Vagina (tissue), 2 donors: ENCODE measurements around the gene PSTPIP2. TPM values are rescaled to one million over a fixed set of nuclear protein-coding genes. Genes with fewer than 3 reads are reported as not detected.
"Not testable (repeated sequence)": the region's sequence is repeated elsewhere in the genome, so short reads cannot be mapped to it uniquely, and the experiment has no call there.

Experiments used
- DNase-seq, 2 donors: peaks; one replicate each; pipeline ENCODE4 v3.0.0-alpha.2; 2017; ENCODE audit errors: extremely low spot score in 2 of 2
- H3K27ac ChIP-seq: fragments of 200-600 bp; sonication (generic); one replicate; pipeline ENCODE4 v1.5.1; 2019
- H3K27me3 ChIP-seq: fragments of 200-600 bp; sonication (generic); one replicate; pipeline ENCODE4 v1.5.1; 2019
- H3K36me3 ChIP-seq, 2 donors: fragments of 200-600 bp; sonication (generic); one replicate each; pipeline ENCODE4 v1.5.1; 2017 to 2019
- H3K4me1 ChIP-seq: fragments of 200-600 bp; sonication (generic); one replicate; pipeline ENCODE4 v1.5.1; 2019
- H3K4me3 ChIP-seq, 2 donors: fragments of 200-600 bp; sonication (generic); 1 replicate in 1 of 2; 2 replicates in 1 of 2; pipeline ENCODE4 v1.5.1; 2016 to 2019
- H3K9me3 ChIP-seq: fragments of 200-600 bp; sonication (generic); one replicate; pipeline ENCODE4 v1.5.1; 2019
- POLR2A ChIP-seq, 2 donors: fragments of 450-650 bp; IDR thresholded peaks; one replicate each; pipeline ENCODE4 v1.6.1; 2017; ENCODE audit warnings: antibody characterized with exemption in 2 of 2, mild to moderate bottlenecking in 2 of 2, moderate library complexity in 2 of 2
- POLR2AphosphoS5 ChIP-seq, 2 donors: sonication (generic); formaldehyde crosslinking; IDR thresholded peaks; one replicate each; pipeline ENCODE4 v1.9.0; 2017; ENCODE audit warnings: antibody characterized with exemption in 2 of 2, mild to moderate bottlenecking in 2 of 2, low read depth in 1 of 2; ENCODE audit not compliant: insufficient read depth in 1 of 2
- intact Hi-C: fragments of 100-400 bp; cut with DNase I; formaldehyde crosslinking; loops from one replicate; pipeline ENCODE4 v1.15.1; 2023
- total RNA-seq: library from RNA; depleted of rRNA; stranded (reverse); fragments of >200 nt; gene quantifications from one replicate; pipeline ENCODE4 v1.2.3, GENCODE V29; 2016
- TF ChIP-seq, protein P1 (sequence below), 3 experiments: fragments of 450-650 bp in 2 of 3; fragments of 200-600 bp in 1 of 3; sonication (generic) in 1 of 3; IDR thresholded peaks; one replicate each; pipeline ENCODE4 v1.5.1; 2017 to 2019; ENCODE audit warnings: antibody characterized with exemption in 3 of 3, mild to moderate bottlenecking in 2 of 3, moderate library complexity in 2 of 3

PSTPIP2 gene
- total RNA-seq, 1 donor from 2014 or later, result 9.1 TPM

- Histone ChIP-seq H3K4me1 (no peaks in the 10 kb centered on the region), H3K9me3 (no peaks in the 10 kb centered on the region), H3K4me3 (no peak overlapping the region), H3K27me3 (no peaks in the 10 kb centered on the region), H3K36me3 (no peaks in the 10 kb centered on the region), H3K27ac (no peak overlapping the region)
- intact Hi-C loops, result loop anchor here (10.0 kb wide), 1 partner anchor 57 kb away; no protein-coding TSS in a partner anchor
- no peak for DNase-seq
- TF ChIP-seq, protein P1, sequence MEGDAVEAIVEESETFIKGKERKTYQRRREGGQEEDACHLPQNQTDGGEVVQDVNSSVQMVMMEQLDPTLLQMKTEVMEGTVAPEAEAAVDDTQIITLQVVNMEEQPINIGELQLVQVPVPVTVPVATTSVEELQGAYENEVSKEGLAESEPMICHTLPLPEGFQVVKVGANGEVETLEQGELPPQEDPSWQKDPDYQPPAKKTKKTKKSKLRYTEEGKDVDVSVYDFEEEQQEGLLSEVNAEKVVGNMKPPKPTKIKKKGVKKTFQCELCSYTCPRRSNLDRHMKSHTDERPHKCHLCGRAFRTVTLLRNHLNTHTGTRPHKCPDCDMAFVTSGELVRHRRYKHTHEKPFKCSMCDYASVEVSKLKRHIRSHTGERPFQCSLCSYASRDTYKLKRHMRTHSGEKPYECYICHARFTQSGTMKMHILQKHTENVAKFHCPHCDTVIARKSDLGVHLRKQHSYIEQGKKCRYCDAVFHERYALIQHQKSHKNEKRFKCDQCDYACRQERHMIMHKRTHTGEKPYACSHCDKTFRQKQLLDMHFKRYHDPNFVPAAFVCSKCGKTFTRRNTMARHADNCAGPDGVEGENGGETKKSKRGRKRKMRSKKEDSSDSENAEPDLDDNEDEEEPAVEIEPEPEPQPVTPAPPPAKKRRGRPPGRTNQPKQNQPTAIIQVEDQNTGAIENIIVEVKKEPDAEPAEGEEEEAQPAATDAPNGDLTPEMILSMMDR (IDR thresholded peaks at IDR 0.05), result no peak
- TF ChIP-seq POLR2AphosphoS5 (IDR thresholded peaks at IDR 0.05; ENCODE audit: insufficient read depth in 1 of 2, low read depth in 1 of 2), result no peak
- no peak for TF ChIP-seq POLR2A (IDR thresholded peaks at IDR 0.05)
These were observed 20.2 kb downstream of the PSTPIP2 start for GRCh38 chr18:46051731-46052461.

- DNase-seq, result no peak
- H3K27ac ChIP-seq, result no peak overlapping the region
- H3K27me3 ChIP-seq, result no peaks in the 10 kb centered on the region
- H3K9me3 ChIP-seq, result no peaks in the 10 kb centered on the region
- no peaks in the 10 kb centered on the region for H3K36me3 ChIP-seq
- no peaks in the 10 kb centered on the region for H3K4me1 ChIP-seq
- intact Hi-C loops, result loop anchor here (10.0 kb wide), 1 partner anchor 55 kb away; no protein-coding TSS in a partner anchor
- no peak overlapping the region for H3K4me3 ChIP-seq
- TF ChIP-seq, protein P1 (IDR thresholded peaks at IDR 0.05), result no peak
- no peak for TF ChIP-seq POLR2A (IDR thresholded peaks at IDR 0.05)
- no peak for TF ChIP-seq POLR2AphosphoS5 (IDR thresholded peaks at IDR 0.05; ENCODE audit: insufficient read depth in 1 of 2, low read depth in 1 of 2)
These were observed 21.8 kb downstream of the PSTPIP2 start for GRCh38 chr18:46050268-46050667.

- TF ChIP-seq POLR2A (IDR thresholded peaks at IDR 0.05), result no peak
- TF ChIP-seq, protein P1 (IDR thresholded peaks at IDR 0.05), result no peak
- TF ChIP-seq POLR2AphosphoS5 (IDR thresholded peaks at IDR 0.05; ENCODE audit: insufficient read depth in 1 of 2, low read depth in 1 of 2), result no peak
- intact Hi-C loops, result no loop called here
- Histone ChIP-seq H3K4me3 (no peak overlapping the region), H3K4me1 (no peaks in the 10 kb centered on the region), H3K27me3 (no peaks in the 10 kb centered on the region), H3K9me3 (no peaks in the 10 kb centered on the region), H3K36me3 (no peaks in the 10 kb centered on the region), H3K27ac (no peak overlapping the region)
- DNase-seq, result no peak
These were observed 23.4 kb downstream of the PSTPIP2 start for GRCh38 chr18:46048641-46049040.

- H3K27me3 ChIP-seq, H3K4me1 ChIP-seq, H3K36me3 ChIP-seq, H3K9me3 ChIP-seq, DNase-seq, H3K4me3 ChIP-seq, intact Hi-C loops, H3K27ac ChIP-seq: not testable (repeated sequence)
These were observed 24.7 kb downstream of the PSTPIP2 start for GRCh38 chr18:46047369-46047768.

- no peak for DNase-seq
- Histone ChIP-seq H3K4me1 (no peaks in the 10 kb centered on the region), H3K4me3 (no peak overlapping the region), H3K27ac (no peak overlapping the region), H3K27me3 (no peaks in the 10 kb centered on the region), H3K9me3 (no peaks in the 10 kb centered on the region), H3K36me3 (no peaks in the 10 kb centered on the region)
- intact Hi-C loops, result no loop called here
- TF ChIP-seq, protein P1 (IDR thresholded peaks at IDR 0.05), result no peak
- TF ChIP-seq POLR2A (IDR thresholded peaks at IDR 0.05), result no peak
- no peak for TF ChIP-seq POLR2AphosphoS5 (IDR thresholded peaks at IDR 0.05; ENCODE audit: insufficient read depth in 1 of 2, low read depth in 1 of 2)
These were observed 25.4 kb downstream of the PSTPIP2 start for GRCh38 chr18:46046688-46047087.
